IMR-90 (cell line): ENCODE results near the gene PLAC9.

ENCODE experiments used
- POLR2A ChIP-seq: IDR thresholded peaks from 2 replicates; pipeline ENCODE4 v1.6.1; 2012; ENCODE audit warnings: mild to moderate bottlenecking, low read depth, low read length
- TF ChIP-seq, protein P1 (sequence below): conservative IDR thresholded peaks from 2 replicates; pipeline ENCODE4 v1.5.1; 2012; ENCODE audit warnings: mild to moderate bottlenecking, low read depth, low read length, improper control_type of control experiment
- TF ChIP-seq, protein P2 (sequence below): fragments of 150-350 bp; IDR thresholded peaks from 2 replicates; pipeline ENCODE4 v1.6.1; 2017; ENCODE audit warnings: mild to moderate bottlenecking, antibody characterized with exemption, low read length, low read depth

DNA sequence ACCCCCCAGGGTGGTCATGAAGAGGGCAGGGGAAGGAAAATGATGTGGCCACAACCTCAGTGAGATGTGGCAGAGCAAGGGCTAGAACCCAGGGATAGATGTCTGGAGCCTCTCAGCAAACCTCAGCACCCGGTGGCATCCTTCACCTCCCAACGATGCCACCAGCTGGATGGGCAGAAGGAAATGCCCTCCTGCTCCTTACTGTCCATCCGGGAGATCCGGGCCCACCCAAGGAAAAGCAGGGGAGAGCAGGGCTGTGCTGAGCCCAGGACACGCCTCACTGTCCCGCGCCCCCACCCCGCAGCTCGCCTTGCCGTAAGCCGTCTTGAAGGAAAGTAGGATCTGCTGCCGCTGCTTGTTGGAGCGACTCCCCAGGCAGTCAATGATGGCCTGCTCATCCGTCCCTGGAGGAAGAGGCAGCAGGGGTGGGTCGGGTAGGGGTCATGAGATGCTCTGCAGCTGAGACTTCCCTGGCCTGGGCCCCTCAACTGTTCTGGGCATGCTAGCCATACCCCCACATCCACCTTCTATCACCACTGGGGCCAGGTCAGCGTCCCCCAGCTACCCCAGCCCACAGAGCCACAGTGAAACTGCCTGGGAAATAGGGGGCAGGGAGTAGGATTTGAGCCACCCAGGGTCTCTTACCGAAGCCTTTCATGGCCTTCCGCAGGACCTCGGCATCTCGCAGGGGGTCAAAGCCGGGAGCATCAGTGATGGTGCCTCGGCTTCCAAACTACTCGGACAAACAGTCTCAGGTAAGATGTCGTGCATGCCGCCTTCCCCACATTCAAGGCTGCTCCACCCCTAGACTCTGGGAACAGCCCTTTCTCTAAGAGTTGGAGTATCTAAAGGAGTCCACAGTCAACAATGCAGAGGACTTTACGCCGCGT is 34.3 kb downstream of the PLAC9 start:
- TF ChIP-seq, protein P1, sequence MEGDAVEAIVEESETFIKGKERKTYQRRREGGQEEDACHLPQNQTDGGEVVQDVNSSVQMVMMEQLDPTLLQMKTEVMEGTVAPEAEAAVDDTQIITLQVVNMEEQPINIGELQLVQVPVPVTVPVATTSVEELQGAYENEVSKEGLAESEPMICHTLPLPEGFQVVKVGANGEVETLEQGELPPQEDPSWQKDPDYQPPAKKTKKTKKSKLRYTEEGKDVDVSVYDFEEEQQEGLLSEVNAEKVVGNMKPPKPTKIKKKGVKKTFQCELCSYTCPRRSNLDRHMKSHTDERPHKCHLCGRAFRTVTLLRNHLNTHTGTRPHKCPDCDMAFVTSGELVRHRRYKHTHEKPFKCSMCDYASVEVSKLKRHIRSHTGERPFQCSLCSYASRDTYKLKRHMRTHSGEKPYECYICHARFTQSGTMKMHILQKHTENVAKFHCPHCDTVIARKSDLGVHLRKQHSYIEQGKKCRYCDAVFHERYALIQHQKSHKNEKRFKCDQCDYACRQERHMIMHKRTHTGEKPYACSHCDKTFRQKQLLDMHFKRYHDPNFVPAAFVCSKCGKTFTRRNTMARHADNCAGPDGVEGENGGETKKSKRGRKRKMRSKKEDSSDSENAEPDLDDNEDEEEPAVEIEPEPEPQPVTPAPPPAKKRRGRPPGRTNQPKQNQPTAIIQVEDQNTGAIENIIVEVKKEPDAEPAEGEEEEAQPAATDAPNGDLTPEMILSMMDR, result no peak
- no peak for TF ChIP-seq POLR2A
- TF ChIP-seq, protein P2, sequence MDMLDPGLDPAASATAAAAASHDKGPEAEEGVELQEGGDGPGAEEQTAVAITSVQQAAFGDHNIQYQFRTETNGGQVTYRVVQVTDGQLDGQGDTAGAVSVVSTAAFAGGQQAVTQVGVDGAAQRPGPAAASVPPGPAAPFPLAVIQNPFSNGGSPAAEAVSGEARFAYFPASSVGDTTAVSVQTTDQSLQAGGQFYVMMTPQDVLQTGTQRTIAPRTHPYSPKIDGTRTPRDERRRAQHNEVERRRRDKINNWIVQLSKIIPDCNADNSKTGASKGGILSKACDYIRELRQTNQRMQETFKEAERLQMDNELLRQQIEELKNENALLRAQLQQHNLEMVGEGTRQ, result no peak
